Sigmoid colon (tissue), 7 donors: Measurements from ENCODE around the gene AMDHD1. TPM values are rescaled to one million over a fixed set of nuclear protein-coding genes. Genes with fewer than 3 reads are reported as not detected.

Source experiments
- DNase-seq: peaks from one replicate; pipeline ENCODE4 v3.0.0-alpha.2; 2019
- H3K27ac ChIP-seq, 4 donors: fragments of 200-600 bp; sonication (generic); one replicate each; pipeline ENCODE4 v1.5.1; 2016 to 2019; ENCODE audit warnings: mild to moderate bottlenecking in 1 of 4
- H3K27me3 ChIP-seq, 3 donors: fragments of 200-600 bp; sonication (generic); one replicate each; pipeline ENCODE4 v1.5.1; 2019; ENCODE audit warnings: mild to moderate bottlenecking in 1 of 3
- H3K36me3 ChIP-seq, 4 donors: fragments of 200-600 bp; sonication (generic); one replicate each; pipeline ENCODE4 v1.5.1; 2016 to 2019
- H3K4me1 ChIP-seq, 4 donors: fragments of 200-600 bp; sonication (generic); one replicate each; pipeline ENCODE4 v1.5.1; 2017 to 2019
- H3K4me3 ChIP-seq, 4 donors: fragments of 200-600 bp; sonication (generic); one replicate each; pipeline ENCODE4 v1.5.1; 2017 to 2019; ENCODE audit warnings: mild to moderate bottlenecking in 2 of 4, moderate library complexity in 1 of 4
- H3K9me3 ChIP-seq, 4 donors: fragments of 200-600 bp in 3 of 4; sonication (generic) in 3 of 4; one replicate each; pipeline versions ENCODE4 v1.5.1 to v1.6.1; 2013 to 2019
- CTCF ChIP-seq, 4 experiments: fragments of 450-650 bp in 3 of 4; fragments of 200-600 bp in 1 of 4; IDR thresholded peaks; one replicate each; pipeline ENCODE4 v1.5.1; 2016 to 2019; ENCODE audit warnings: antibody characterized with exemption in 4 of 4, mild to moderate bottlenecking in 3 of 4, moderate library complexity in 2 of 4
- EP300 ChIP-seq, 4 donors: sonication (generic); formaldehyde crosslinking; IDR thresholded peaks; one replicate each; pipeline ENCODE4 v1.6.1; 2017; ENCODE audit warnings: antibody characterized with exemption in 4 of 4
- POLR2A ChIP-seq, 2 donors: fragments of 450-650 bp; IDR thresholded peaks; one replicate each; pipeline ENCODE4 v1.6.1; 2016; ENCODE audit warnings: antibody characterized with exemption in 2 of 2, mild to moderate bottlenecking in 2 of 2, moderate library complexity in 2 of 2
- POLR2AphosphoS5 ChIP-seq, 4 donors: sonication (generic); formaldehyde crosslinking; IDR thresholded peaks; one replicate each; pipeline ENCODE4 v1.6.1; 2017; ENCODE audit warnings: antibody characterized with exemption in 4 of 4
- WGBS, 2 donors: extraction: QIAGEN DNeasy Blood & Tissue Kit; methylation state at CpG; one replicate each; pipeline ENCODE4 v1.1.7; 2013; 5-methylcytosine and 5-hydroxymethylcytosine counted together
- intact Hi-C: fragments of 100-400 bp; cut with DNase I; formaldehyde crosslinking; loops from one replicate; pipeline ENCODE4 v1.15.1; 2023
- polyA plus RNA-seq, 3 donors: library from polyadenylated mRNA; stranded (reverse); fragments of 200-250 nt; gene quantifications; one replicate each; pipeline ENCODE4 v1.2.3, GENCODE V29; 2013
- total RNA-seq, 4 donors: library from RNA; depleted of rRNA; stranded (reverse); fragments of >200 nt; gene quantifications; one replicate each; pipeline ENCODE4 v1.1.0, GENCODE V29; 2016
- donor health status: healthy with polysubstance abuse.
- donor health status: Bipolar disorder and iron deficiency.
- donor health status: healthy.

AMDHD1 gene
- total and polyA plus RNA-seq, 7 donors: 0.47 to 1.2 (median 0.71) TPM; not detected in 2

- H3K4me3 ChIP-seq: no peak overlapping the region
- H3K36me3 ChIP-seq: no peaks in the 10 kb centered on the region
- no peak for DNase-seq
- no peak overlapping the region for H3K27ac ChIP-seq
- 13 to 54% methylated on average over 2 of the region's 2 CpGs for WGBS, 2 donors
- H3K9me3 ChIP-seq: no peaks in the 10 kb centered on the region
- TF ChIP-seq POLR2A (IDR thresholded peaks at IDR 0.05) (no peak), CTCF (IDR thresholded peaks at IDR 0.05) (no peak)
- H3K27me3 ChIP-seq: no peaks in the 10 kb centered on the region
- H3K4me1 ChIP-seq: no peaks in the 10 kb centered on the region
- intact Hi-C loops: no loop called here
Measured at GRCh38 chr12:95974358-95974757, 31.2 kb downstream of the AMDHD1 start.

GRCh38 chr12:95975491-95975890, 32.4 kb downstream of the AMDHD1 start:
- TF ChIP-seq POLR2A (IDR thresholded peaks at IDR 0.05) (no peak), EP300 (IDR thresholded peaks at IDR 0.05) (no peak), CTCF (IDR thresholded peaks at IDR 0.05) (no peak), POLR2AphosphoS5 (IDR thresholded peaks at IDR 0.05) (no peak)
- Histone ChIP-seq H3K36me3 (no peaks in the 10 kb centered on the region), H3K9me3 (no peaks in the 10 kb centered on the region), H3K27ac (no peak overlapping the region), H3K27me3 (no peaks in the 10 kb centered on the region), H3K4me3 (no peak overlapping the region), H3K4me1 (no peaks in the 10 kb centered on the region)
- no peak for DNase-seq
- 90 to 96% methylated on average over 4 of the region's 4 CpGs for WGBS, 2 donors
- intact Hi-C loops: no loop called here

- H3K9me3 ChIP-seq: no peaks in the 10 kb centered on the region
- H3K4me3 ChIP-seq: no peak overlapping the region
- TF ChIP-seq POLR2A (IDR thresholded peaks at IDR 0.05) (no peak), EP300 (IDR thresholded peaks at IDR 0.05) (no peak), POLR2AphosphoS5 (IDR thresholded peaks at IDR 0.05) (no peak), CTCF (IDR thresholded peaks at IDR 0.05) (no peak)
- no peaks in the 10 kb centered on the region for H3K27me3 ChIP-seq
- WGBS, 2 donors: 94 to 95% methylated on average over 8 of the region's 8 CpGs
- no peaks in the 10 kb centered on the region for H3K4me1 ChIP-seq
- no peak overlapping the region for H3K27ac ChIP-seq
- no peaks in the 10 kb centered on the region for H3K36me3 ChIP-seq
- DNase-seq: no peak
- intact Hi-C loops: no loop called here
Measured at GRCh38 chr12:95976416-95976832, 33.3 kb downstream of the AMDHD1 start.

GRCh38 chr12:95977764-95978305, 34.7 kb downstream of the AMDHD1 start:
- TF ChIP-seq POLR2A (IDR thresholded peaks at IDR 0.05): no peak
- no peak for TF ChIP-seq POLR2AphosphoS5 (IDR thresholded peaks at IDR 0.05)
- no peak for TF ChIP-seq EP300 (IDR thresholded peaks at IDR 0.05)
- TF ChIP-seq CTCF (IDR thresholded peaks at IDR 0.05): no peak
- Histone ChIP-seq H3K36me3 (no peaks in the 10 kb centered on the region), H3K4me1 (no peaks in the 10 kb centered on the region), H3K27ac (no peak overlapping the region), H3K9me3 (no peaks in the 10 kb centered on the region), H3K4me3 (no peak overlapping the region), H3K27me3 (no peaks in the 10 kb centered on the region)
- DNase-seq: no peak
- WGBS, 2 donors: 89 to 91% methylated on average over 11 of the region's 11 CpGs
- intact Hi-C loops: no loop called here

- no peaks in the 10 kb centered on the region for H3K27me3 ChIP-seq
- no peak overlapping the region for H3K4me3 ChIP-seq
- TF ChIP-seq POLR2A (IDR thresholded peaks at IDR 0.05): no peak
- TF ChIP-seq EP300 (IDR thresholded peaks at IDR 0.05): no peak
- TF ChIP-seq CTCF (IDR thresholded peaks at IDR 0.05): no peak
- no peak for TF ChIP-seq POLR2AphosphoS5 (IDR thresholded peaks at IDR 0.05)
- WGBS, 2 donors: 86 to 91% methylated on average over 5 of the region's 5 CpGs
- intact Hi-C loops: no loop called here
- DNase-seq: no peak
- no peaks in the 10 kb centered on the region for H3K9me3 ChIP-seq
- H3K36me3 ChIP-seq: no peaks in the 10 kb centered on the region
- H3K4me1 ChIP-seq: no peaks in the 10 kb centered on the region
- H3K27ac ChIP-seq: no peak overlapping the region
Measured at GRCh38 chr12:95978351-95978750, 35.2 kb downstream of the AMDHD1 start.
